Fibroblast of the aortic adventitia (primary cell): ENCODE results near the gene CD163L1. TPM values are rescaled to one million over a fixed set of nuclear protein-coding genes. Genes with fewer than 3 reads are reported as not detected.
A peak's percentile ranks its signal among the peaks of the same experiment; 100 is the strongest.
"Not testable (repeated sequence)": the region's sequence is repeated elsewhere in the genome, so short reads cannot be mapped to it uniquely, and the experiment has no call there.

Source experiments
- DNase-seq: peaks from one replicate; pipeline ENCODE4 v3.0.0-alpha.2; 2010; ENCODE audit warnings: low read depth
- H3K4me3 ChIP-seq: 2 replicates; pipeline ENCODE4 v1.5.1; 2011; ENCODE audit warnings: low read depth, mild to moderate bottlenecking, control low read depth, low read length, moderate library complexity
- CTCF ChIP-seq: IDR thresholded peaks from 2 replicates; pipeline ENCODE4 v1.5.1; 2011; ENCODE audit warnings: mild to moderate bottlenecking, low read length, control low read depth, inconsistent platforms; ENCODE audit not compliant: insufficient read depth
- total RNA-seq: library from RNA; depleted of rRNA; stranded (reverse); fragments of >200 nt; gene quantifications from 2 replicates; pipeline ENCODE4 v1.2.3, GENCODE V29; 2012; ENCODE audit warnings: low replicate concordance

CD163L1 gene
- total RNA-seq, 1 donor, result 0.36 TPM

DNA sequence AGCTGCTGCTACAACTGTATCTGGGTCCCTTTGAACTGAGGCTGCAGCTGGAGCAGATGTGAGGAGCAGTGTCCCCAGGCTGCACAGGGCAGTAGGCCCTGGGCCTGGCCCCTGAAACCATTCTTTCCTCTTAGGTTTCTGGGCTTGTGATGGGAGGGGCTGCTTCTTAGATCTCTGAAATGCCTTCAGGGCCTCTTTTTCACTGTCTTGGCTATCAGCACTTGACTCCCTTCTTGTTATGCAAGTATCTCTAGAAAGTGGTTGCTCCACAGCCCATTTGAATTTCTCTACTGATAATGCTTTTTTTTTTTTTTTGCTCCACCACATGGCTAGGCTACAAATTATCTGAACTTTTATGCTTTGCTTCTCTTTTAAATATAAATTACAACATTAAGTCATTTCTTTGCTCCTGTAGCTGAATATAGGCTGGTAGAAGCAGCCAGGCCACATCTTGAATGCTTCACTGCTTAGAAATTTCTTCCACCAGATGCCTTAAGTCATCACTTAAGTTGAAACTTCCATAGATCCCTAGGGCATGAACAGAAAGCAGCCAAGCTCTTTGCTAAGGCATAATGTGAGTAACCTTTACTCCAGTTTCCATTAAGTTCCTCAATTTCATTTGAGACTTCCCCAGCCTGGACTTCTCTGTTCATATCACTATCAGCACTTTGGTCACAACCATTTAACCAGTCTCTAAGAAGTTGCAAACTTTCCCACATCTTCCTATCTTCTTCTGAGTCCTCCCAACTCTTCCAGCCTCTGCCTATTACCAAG lies 98.9 kb downstream of the CD163L1 start:
- no peak overlapping the region for H3K4me3 ChIP-seq
- no peak for TF ChIP-seq CTCF
- DNase-seq, result no peak

DNA sequence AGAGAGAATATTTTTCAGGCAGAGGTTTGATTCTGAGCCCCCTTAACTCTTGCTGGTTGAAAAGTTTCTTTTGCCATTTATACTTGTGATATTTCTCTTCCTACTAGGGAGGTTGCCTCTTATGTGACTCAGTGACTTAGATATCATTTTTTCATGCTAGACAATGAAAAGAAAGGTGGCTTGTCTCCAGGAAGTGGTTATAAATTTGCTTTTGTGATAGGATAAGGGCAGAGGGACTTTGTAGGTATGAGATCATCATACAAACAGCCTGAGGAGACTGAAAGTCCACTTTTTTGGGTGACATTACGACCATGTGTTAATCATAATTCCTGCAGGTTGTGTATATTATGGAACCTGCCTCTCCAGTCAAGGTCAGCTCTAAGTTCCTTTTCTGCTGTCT lies 104.3 kb downstream of the CD163L1 start:
- TF ChIP-seq CTCF, result no peak
- no peak for DNase-seq
- H3K4me3 ChIP-seq, result no peak overlapping the region

DNA sequence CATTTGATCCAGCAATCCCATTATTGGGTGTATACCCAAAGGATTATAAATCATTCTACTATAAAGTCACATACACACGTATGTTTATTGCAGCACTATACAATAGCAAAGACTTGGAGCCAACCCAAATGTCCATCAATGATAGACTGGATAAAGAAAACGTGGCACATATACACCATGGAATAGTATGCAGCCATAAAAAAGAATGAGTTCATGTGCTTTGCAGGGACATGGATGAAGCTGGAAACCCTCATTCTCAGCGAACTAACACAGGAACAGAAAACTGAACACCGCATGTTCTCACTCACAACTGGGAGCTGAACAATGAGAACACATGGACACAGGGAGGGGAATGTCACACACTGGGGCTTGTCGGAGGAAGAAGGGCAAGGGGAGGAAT lies 106.2 kb downstream of the CD163L1 start:
- DNase-seq, H3K4me3 ChIP-seq: not testable (repeated sequence)

DNA sequence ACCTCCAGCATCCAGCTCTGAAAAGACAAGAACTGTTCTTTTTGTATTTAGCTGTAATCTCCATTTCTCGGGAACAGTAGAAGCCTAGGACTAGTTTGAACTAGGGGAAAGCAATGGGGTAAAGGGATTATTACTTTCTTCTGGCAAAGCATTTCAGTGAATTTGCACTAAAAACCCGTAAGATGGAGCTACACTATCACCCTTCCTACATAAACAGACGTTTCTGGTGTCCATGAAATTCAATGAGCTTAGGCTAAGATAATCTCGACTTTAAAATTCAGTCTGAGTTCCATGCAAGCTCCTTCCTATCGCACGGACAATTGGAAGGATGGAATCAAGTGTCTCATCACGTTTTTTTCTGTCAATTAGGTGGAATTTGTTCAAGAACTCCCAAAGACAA lies 116.0 kb downstream of the CD163L1 start:
- peak; percentile 14 for DNase-seq
- H3K4me3 ChIP-seq, result no peak overlapping the region
- no peak for TF ChIP-seq CTCF

GRCh38 chr12:7324176-7324575 lies 119.8 kb downstream of the CD163L1 start:
- no peak for DNase-seq
- no peak for TF ChIP-seq CTCF
- H3K4me3 ChIP-seq, result no peak overlapping the region

DNA sequence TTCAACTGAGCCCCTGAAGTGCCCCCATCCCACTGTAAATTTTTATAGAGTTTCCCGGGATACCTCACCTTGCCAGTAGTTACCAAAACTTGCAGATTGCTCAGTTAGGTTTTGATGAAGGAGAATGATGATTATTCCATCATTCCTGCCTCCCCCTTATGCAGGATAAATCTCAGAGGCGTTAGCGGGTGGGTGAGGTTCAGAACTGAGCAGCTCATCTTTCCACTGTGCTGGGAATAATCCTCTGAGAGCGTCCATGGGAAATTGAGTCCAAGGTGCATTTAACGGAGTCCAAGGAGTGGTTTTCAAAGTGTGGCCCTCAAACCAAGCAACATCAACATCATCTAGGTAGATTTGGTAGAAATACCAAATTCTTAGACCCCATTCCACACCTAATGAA lies 121.4 kb downstream of the CD163L1 start:
- no peak for DNase-seq
- no peak for TF ChIP-seq CTCF
- H3K4me3 ChIP-seq, result no peak overlapping the region

DNA sequence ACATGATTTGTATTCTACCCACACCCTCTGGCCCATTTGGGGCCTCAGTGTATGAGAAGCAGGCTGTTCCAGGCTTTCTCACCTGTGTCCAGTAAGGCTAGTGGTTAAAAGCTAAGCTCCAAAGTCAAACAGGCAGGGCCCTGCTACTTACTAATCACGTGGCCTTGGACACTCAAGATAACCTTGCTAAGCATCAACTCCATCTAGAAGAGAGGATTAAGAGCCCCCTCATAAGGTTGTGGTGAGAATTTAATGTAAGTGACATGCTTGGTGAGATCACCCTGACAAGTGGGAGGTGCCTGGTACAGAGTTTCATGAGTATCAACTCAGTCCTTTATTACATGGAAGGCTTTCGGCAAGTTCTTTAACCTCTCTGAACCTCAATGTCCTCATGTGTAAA lies 122.3 kb downstream of the CD163L1 start:
- no peak for TF ChIP-seq CTCF
- no peak overlapping the region for H3K4me3 ChIP-seq
- DNase-seq, result no peak
